Thyroid gland (tissue), 4 donors: ENCODE data around the gene KHNYN. TPM values are rescaled to one million over a fixed set of nuclear protein-coding genes. Genes with fewer than 3 reads are reported as not detected.
A peak's percentile ranks its signal among the peaks of the same experiment; 100 is the strongest.

Experiments used
- DNase-seq, 2 donors: peaks; one replicate each; pipeline ENCODE4 v3.0.0-alpha.2; 2019
- H3K27ac ChIP-seq, 3 donors: fragments of 200-600 bp; sonication (generic); 1 replicate in 2 of 3; 2 replicates in 1 of 3; pipeline ENCODE4 v1.5.1; 2016 to 2019; ENCODE audit warnings: mild to moderate bottlenecking in 1 of 3, moderate library complexity in 1 of 3
- H3K27me3 ChIP-seq: fragments of 200-600 bp; sonication (generic); one replicate; pipeline ENCODE4 v1.5.1; 2019
- H3K36me3 ChIP-seq, 2 donors: fragments of 200-600 bp; sonication (generic); one replicate each; pipeline ENCODE4 v1.5.1; 2016 to 2019
- H3K4me1 ChIP-seq, 2 donors: fragments of 200-600 bp; sonication (generic); one replicate each; pipeline ENCODE4 v1.5.1; 2017 to 2019
- H3K4me3 ChIP-seq, 3 donors: fragments of 200-600 bp; sonication (generic); replicated peaks in 1 of 3; 1 replicate in 2 of 3; 2 replicates in 1 of 3; pipeline ENCODE4 v1.5.1; 2016; ENCODE audit warnings: mild to moderate bottlenecking in 1 of 3
- H3K9me3 ChIP-seq: fragments of 200-600 bp; sonication (generic); one replicate; pipeline ENCODE4 v1.5.1; 2017
- POLR2A ChIP-seq, 2 donors: fragments of 450-650 bp; IDR thresholded peaks; one replicate each; pipeline ENCODE4 v1.6.1; 2017; ENCODE audit warnings: antibody characterized with exemption in 2 of 2, mild to moderate bottlenecking in 2 of 2, moderate library complexity in 1 of 2
- WGBS, 2 donors: methylation state at CpG; one replicate each; pipeline ENCODE4 v1.1.5; 2017; 5-methylcytosine and 5-hydroxymethylcytosine counted together
- intact Hi-C: fragments of 100-400 bp; cut with DNase I; formaldehyde crosslinking; loops from one replicate; pipeline ENCODE4 v1.15.1; 2023
- total RNA-seq, 4 donors: library from RNA; depleted of rRNA; stranded (reverse); fragments of >200 nt; gene quantifications; one replicate each; pipeline ENCODE4 v1.2.3, GENCODE V29; 2016
- TF ChIP-seq, protein P1 (sequence below), 6 experiments: fragments of 200-600 bp in 3 of 6; fragments of 450-650 bp in 3 of 6; sonication (generic) in 3 of 6; IDR thresholded peaks; one replicate each; pipeline ENCODE4 v1.5.1; 2016 to 2019; ENCODE audit warnings: antibody characterized with exemption in 6 of 6, mild to moderate bottlenecking in 2 of 6, inconsistent platforms in 1 of 6, moderate library complexity in 1 of 6

KHNYN gene
- total RNA-seq, 4 donors from 2014 or later, result 46.9 to 75.0 (median 48.3) TPM

DNA sequence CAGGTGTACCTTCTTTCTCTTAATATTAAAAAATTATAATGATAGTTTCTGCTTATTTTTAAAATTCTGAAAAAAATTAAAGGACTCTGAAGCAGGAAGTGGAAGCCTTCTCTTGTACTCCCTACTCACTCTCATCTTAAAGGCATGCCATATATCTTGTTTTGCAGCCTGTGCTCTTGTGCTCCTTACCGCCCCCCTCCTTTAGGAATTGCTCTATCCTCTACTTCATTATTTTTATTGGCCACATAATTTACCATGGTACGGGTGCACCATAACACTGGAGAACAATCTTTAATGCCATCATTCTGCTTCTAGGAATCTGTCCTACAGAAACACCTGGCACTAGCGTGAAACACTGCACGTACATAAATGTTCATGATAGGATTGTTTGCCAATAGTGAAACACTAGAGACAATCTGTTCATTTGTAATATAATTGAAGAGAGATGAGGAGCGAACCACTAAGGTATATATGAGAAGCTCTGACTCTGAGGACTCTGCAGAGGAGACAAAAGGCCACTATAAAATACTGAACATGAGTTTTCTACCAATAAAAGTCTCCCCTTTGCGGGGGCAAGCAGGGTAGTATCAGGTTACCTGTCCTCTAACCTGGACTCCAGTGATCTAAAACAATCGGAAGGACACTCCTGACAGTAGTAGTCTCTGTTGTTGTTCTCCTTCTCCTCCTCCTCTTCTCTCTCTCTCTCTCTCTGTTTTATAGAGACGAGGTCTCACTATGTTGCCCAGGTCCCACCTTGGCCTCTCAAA, 37.2 kb upstream of the KHNYN start:
- Histone ChIP-seq H3K9me3 (no peaks in the 10 kb centered on the region), H3K36me3 (no peaks in the 10 kb centered on the region), H3K4me3 (no peak overlapping the region), H3K27me3 (no peaks in the 10 kb centered on the region), H3K4me1 (peaks cover 5 to 7% of the 10 kb centered on the region in 2 donors), H3K27ac (no peak overlapping the region)
- intact Hi-C loops, result no loop called here
- 54% methylated on average over 8 of the region's 8 CpGs for WGBS, 2 donors
- DNase-seq, result no peak
- TF ChIP-seq, protein P1, sequence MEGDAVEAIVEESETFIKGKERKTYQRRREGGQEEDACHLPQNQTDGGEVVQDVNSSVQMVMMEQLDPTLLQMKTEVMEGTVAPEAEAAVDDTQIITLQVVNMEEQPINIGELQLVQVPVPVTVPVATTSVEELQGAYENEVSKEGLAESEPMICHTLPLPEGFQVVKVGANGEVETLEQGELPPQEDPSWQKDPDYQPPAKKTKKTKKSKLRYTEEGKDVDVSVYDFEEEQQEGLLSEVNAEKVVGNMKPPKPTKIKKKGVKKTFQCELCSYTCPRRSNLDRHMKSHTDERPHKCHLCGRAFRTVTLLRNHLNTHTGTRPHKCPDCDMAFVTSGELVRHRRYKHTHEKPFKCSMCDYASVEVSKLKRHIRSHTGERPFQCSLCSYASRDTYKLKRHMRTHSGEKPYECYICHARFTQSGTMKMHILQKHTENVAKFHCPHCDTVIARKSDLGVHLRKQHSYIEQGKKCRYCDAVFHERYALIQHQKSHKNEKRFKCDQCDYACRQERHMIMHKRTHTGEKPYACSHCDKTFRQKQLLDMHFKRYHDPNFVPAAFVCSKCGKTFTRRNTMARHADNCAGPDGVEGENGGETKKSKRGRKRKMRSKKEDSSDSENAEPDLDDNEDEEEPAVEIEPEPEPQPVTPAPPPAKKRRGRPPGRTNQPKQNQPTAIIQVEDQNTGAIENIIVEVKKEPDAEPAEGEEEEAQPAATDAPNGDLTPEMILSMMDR (IDR thresholded peaks at IDR 0.05), result no peak
- TF ChIP-seq POLR2A (IDR thresholded peaks at IDR 0.05), result no peak

DNA sequence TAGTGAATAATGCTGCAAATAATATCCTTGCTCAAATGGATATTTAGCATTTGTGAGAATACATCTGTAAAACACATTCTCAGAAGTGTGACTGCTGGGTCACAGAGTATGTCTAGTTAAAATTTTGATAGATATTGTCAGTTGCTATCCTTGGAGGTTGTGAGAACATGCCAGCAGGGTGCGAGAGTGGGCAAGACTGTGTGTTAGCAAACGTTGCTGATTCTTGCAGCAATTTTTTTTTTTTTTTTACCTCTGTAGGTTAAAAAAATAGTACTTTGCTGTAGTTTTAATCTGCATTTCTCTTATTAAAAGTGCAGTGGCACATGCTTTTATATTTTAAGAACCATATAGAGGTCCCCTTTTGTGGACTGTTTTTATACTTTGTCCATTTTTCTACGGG, 35.5 kb upstream of the KHNYN start:
- TF ChIP-seq, protein P1 (IDR thresholded peaks at IDR 0.05), result no peak
- TF ChIP-seq POLR2A (IDR thresholded peaks at IDR 0.05), result no peak
- no peak for DNase-seq
- H3K27ac ChIP-seq, result no peak overlapping the region
- WGBS, 2 donors, result 53 to 62% methylated on average over 3 of the region's 3 CpGs
- H3K4me1 ChIP-seq, result peaks cover 5 to 17% of the 10 kb centered on the region in 2 donors
- intact Hi-C loops, result no loop called here
- H3K27me3 ChIP-seq, result no peaks in the 10 kb centered on the region
- no peaks in the 10 kb centered on the region for H3K36me3 ChIP-seq
- no peaks in the 10 kb centered on the region for H3K9me3 ChIP-seq
- no peak overlapping the region for H3K4me3 ChIP-seq

- 57% methylated on average over 8 of the region's 8 CpGs for WGBS, 2 donors
- H3K27me3 ChIP-seq, result no peaks in the 10 kb centered on the region
- no peak overlapping the region for H3K4me3 ChIP-seq
- H3K36me3 ChIP-seq, result no peaks in the 10 kb centered on the region
- TF ChIP-seq, protein P1 (IDR thresholded peaks at IDR 0.05), result no peak
- no peak for TF ChIP-seq POLR2A (IDR thresholded peaks at IDR 0.05)
- no peaks in the 10 kb centered on the region for H3K9me3 ChIP-seq
- H3K4me1 ChIP-seq, result peaks cover 21 to 33% of the 10 kb centered on the region in 2 donors
- DNase-seq, result peak; percentile 46 to 52
- no peak overlapping the region for H3K27ac ChIP-seq
- intact Hi-C loops, result no loop called here
These were observed 33.9 kb upstream of the KHNYN start for GRCh38 chr14:24395609-24396582.

DNA sequence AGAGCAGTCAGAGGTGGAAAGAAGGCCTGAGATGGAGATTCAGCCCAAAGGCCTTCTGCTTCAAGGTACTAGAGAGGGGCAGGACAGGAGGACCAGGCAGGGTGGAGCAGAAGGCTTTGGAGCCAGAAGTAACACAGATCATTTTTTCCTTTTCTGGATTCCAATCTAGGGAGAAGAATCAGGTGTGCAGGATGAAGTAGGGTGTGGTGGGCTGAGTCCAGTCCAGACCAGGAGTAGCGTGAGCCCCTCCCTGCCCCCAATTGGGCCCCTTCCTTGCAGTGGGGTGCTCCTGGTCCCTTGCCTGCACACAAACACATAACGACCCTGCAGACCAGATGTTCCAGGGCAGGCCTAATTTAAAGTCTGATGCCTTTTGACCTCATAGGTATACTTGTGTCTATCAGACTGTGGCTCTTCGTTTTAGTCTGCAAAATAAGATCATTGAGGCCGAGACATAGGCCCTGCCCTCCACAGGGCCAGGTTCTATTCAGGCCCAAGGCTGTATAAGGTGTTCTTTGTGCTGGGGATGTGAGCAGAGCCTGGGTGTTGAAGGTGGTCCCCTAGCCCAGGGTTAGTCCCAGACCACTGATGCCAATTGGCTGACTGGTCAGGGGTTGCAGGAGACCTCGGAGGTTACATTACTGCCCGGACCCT, 32.0 kb upstream of the KHNYN start:
- H3K4me1 ChIP-seq, result peaks cover 34 to 45% of the 10 kb centered on the region in 2 donors
- no peaks in the 10 kb centered on the region for H3K27me3 ChIP-seq
- peak overlapping the region in 2 of 3 donors; percentile 77 to 83 for H3K27ac ChIP-seq
- WGBS, 2 donors, result 62 to 70% methylated on average over 5 to 6 of the region's 6 CpGs
- DNase-seq, result no peak
- H3K36me3 ChIP-seq, result no peaks in the 10 kb centered on the region
- no peaks in the 10 kb centered on the region for H3K9me3 ChIP-seq
- H3K4me3 ChIP-seq, result no peak overlapping the region
- TF ChIP-seq POLR2A (IDR thresholded peaks at IDR 0.05), result no peak
- TF ChIP-seq, protein P1 (IDR thresholded peaks at IDR 0.05), result no peak
- intact Hi-C loops, result no loop called here
